Embryonic facial prominence (tissue), 1 donor: ENCODE measurements around the gene PACSIN2.
A peak's percentile ranks its signal among the peaks of the same experiment; 100 is the strongest.

Source experiments
- DNase-seq: peaks from one replicate; pipeline ENCODE4 v3.0.0-alpha.2; 2016; ENCODE audit errors: extremely low spot score

The PACSIN2 gene

DNA sequence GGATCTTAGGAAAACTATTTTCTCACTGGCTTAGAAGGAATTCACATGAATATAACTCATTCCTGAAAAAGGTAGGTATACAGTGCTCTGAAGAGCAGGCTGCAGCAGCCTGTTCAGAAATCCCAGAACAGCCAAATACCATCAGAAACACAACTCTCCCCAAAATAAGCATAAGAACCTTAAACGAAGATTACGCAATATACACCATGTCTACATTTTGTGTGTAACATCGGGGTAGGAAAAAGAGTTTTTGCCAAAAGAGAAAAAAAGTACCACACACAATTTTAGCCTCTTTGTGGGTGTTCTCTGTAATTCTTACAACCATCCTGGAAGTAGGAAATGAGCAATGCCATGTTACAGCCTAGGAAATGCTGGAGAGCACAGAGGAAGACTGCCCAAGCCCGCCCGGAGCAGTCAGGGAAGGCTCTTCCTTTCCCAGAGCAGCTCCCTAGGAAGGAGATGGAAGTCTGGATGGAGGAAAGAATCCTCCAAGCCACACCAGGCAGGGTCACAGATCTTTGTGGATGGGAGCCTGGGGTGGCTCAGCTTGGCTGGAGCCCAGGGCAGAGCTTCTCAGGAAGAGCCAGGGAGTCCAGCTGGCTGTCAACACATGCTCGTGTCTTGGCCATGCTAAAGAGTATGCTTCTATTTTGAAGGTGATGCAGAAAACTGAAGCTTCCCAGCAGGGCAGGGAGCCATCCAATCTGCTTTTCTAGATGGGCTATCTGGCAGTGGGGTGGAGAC is 108.2 kb downstream of the PACSIN2 start:
- no peak for DNase-seq

GRCh38 chr22:42905702-42906183 is 109.2 kb downstream of the PACSIN2 start:
- DNase-seq, result no peak

DNA sequence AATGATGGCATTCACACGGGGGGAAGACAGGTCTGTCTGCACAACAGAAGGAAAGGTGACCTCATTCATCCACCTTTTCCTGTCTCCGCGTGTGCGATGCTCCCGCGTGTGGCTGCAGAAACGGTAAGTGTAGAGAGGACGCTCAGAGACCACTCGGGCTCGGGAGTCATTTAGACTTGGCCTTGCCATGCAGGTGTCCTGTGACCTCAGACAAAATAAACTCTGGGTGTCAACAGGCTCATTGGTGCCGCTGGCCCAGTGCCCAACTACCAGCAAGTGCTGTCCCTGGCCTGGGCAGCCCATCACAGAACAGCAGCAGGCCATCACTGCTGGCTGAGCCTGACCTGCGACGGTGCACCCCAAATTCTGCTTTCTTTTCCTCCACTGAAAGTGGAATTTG is 109.7 kb downstream of the PACSIN2 start:
- DNase-seq, result no peak

- no peak for DNase-seq
Measured at GRCh38 chr22:42904050-42904449, 110.9 kb downstream of the PACSIN2 start.

GRCh38 chr22:42902875-42903510 is 112.0 kb downstream of the PACSIN2 start:
- peak; percentile 16 for DNase-seq

DNA sequence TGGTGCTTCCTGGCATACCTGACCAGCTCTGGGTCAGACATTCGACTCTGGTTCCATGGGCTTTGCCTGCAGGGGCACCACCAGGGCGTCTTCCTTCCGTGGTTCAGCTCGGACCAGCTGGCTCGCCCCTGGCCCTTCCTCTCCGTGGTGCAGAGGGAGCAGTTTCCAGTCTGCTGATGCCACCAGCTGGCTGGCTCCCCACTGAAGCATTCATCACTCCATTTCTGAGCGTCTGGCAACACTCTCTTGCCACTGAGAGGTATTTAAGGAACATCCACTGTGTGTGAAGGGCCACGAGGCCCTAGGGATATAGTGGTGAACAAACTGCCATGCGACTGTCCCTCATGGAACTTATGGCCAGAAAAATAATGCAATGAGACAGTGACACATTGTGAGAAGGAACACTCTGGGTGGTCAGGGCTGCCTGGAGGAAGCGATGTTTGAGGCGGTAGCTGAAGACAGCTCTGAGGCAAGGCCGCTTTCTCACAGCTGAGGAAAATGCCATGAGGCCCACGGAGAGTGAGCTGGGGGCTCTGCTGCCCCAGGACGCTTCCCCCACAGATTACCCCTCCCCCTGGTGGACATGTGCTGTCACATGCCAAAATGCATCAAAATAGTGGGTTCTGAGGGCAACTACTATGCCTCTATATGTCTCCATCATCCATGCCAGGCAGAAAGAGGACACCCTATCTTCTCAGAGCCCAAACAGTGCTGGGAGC is 113.0 kb downstream of the PACSIN2 start:
- no peak for DNase-seq

- DNase-seq, result no peak
Measured at GRCh38 chr22:42897960-42898359, 117.0 kb downstream of the PACSIN2 start.

- DNase-seq, result no peak
Measured at GRCh38 chr22:42895541-42895981, 119.4 kb downstream of the PACSIN2 start.

- no peak for DNase-seq
Measured at GRCh38 chr22:42895087-42895486, 119.9 kb downstream of the PACSIN2 start.

DNA sequence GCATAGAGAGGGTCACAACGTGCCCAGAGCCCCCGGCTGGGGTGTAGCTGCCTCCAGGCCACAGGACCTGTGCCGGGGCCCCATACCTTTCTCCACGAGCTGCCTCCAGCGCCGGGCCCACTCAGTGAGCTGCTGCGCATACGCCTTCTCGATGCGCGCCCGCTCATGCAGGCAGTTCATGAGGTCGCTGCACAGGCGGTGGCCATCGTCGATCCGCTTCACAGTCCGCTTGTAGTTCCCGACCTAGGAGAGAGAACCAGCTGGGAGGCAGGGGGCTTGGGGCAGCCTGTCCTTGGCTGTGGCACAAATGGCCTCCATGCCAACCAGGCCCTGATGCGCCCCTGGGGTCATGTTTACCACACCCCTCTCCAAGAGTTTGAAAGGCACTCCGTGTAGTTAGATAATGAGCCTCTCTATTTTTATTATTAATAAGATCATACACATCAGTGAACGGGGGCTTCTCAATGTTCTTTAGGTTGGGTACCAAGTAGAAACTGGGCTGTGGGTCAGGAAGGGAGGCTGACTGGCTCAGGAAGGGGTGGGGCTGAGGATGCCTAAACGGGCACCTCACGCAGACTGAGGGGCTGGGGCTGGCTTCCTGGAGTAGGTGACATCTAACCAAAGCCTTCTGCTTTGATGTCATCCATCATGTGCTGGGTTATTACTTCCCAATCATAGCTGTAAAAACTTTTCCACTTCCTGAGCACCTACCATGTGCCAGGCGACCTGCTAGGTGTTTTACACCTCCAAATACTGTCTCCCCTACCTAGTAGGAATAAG is 121.4 kb downstream of the PACSIN2 start:
- DNase-seq, result no peak

DNA sequence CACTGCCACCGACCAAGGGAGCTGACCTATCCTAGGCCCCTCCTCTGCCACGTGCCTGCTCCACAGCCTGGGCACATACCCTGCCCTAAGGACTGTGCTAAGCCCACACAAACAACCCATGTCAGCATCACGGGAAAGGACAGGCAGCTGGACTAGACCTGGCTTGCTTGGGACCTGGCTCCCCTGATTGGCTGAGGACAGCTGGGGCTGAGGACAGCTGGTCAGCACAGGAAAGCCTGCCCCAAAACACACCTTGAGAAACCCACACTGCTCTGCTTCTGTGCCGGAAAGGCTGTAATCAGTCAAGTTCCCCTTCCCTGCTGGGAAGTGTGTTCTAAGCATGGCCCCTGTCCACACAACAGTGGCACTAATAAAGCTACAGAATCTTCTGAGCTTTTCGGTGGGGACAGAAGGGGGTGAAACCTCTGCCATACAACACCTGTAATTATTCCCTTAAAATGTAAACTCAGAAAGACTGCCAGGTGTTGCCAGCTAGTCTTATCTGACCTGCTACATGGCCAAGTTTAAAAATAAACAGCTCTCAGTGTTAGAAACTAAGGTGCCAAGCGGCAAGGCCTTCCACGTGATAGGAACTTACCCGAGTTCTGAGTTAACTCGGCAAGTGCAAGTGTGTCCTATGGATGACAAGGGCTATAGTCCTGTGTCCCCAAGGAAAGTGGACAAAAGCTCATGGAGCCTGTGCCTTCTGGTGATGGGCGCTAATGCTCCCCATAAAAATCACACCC is 122.2 kb downstream of the PACSIN2 start:
- DNase-seq, result no peak

DNA sequence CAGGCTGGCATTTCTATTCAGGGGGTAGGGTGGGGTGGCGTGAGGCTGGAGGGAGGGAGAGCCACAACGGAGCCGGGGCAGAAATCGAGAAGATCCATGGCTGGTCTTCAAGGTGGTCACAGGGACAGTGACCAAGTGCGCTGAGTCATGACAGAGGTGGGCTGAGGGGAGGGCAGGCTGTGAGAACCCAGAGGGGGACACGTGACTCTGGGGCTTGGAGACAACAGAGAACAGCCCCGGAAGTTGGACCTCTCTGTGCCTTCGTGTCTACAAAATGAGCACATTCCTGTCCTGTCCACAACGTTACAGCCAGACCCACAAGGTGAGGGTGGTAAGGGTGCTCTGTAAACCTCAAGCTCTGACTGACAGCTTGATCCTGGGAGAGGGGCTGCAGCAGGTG is 122.8 kb downstream of the PACSIN2 start:
- no peak for DNase-seq

DNA sequence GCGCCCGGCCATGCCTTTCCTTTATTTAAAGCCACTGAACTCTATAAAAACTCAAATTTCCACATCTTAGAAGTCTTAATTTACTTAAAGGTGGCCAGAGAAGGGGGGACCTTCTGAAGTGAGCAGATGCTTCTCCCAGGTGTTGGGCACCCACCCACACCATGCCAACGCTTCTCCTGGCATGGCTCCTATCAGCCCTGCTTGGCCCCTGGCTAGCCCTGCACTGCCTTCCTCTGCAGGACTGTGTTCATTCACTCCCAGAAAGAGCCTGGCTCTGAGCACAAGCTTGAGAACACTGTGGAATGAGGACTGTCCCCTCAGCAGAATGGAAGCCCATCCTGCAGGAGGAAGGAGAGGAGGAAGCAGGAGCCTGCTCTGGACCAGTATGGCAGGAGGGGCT is 123.3 kb downstream of the PACSIN2 start:
- no peak for DNase-seq

- no peak for DNase-seq
Measured at GRCh38 chr22:42891008-42891407, 123.9 kb downstream of the PACSIN2 start.

DNA sequence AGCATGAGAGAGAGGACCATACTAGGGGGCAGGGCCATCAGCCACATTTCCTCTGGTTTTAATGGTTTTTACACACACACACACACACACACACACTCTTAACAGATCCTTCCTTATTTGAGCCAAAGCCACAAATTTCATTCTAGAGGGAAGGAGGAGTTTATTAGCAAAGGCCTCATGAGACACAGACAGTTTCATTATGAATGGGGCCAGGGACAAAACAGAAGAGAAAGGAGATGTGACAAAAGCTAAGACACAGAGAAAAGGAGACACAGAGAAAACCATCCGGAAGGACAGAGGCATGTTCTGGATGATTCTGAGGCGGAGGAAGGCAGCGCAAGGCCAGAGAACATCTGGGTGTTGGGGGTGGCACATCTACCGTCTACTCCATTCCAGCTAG is 125.6 kb downstream of the PACSIN2 start:
- DNase-seq, result no peak

DNA sequence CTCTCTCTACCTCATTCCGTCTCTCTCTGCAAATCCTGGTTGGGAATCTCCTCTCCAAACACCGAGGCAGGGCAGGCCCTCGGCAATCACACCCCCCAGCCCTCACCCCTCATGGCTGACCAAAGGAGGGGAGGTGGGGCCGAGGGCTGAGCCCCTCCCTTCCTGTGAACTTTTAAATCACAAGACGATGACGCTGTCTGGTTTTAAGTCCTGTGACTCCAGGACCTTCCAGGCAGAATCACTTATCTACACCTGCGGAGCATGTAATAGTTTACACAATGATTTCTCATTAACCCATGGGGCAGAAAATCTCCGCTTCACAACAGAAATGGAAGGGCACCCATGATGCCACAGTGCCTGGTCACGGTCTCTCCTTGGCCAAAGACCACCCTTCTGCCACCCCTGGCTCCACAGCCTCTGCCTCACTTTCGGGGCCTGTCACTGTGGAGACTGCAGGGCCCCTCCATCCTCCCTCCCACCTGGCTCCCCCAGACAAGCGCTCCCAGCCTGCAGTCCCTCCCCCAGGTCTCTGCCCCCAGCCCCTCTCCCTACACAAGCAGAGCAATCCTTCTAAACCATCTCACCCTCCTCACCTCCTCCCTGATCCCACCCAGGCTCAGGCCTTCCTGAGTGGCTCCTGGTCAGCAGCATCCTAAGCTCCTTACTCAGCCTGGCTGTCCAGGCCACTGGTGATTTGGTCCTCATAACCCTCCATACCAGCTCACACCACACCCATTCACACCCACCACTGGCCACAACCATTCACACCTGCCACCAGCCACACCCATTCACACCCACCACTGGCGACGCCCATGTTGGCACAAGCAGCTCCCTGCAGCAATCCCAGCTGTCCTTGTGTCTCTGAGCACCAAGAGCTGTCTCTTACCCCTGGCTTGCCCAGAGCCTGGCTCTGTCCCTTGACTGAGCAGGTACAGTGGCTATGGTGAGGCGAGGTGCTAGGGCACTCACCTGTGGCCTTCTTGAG is 127.1 kb downstream of the PACSIN2 start:
- DNase-seq, result no peak

- DNase-seq, result no peak
Measured at GRCh38 chr22:42887120-42887519, 127.8 kb downstream of the PACSIN2 start.

DNA sequence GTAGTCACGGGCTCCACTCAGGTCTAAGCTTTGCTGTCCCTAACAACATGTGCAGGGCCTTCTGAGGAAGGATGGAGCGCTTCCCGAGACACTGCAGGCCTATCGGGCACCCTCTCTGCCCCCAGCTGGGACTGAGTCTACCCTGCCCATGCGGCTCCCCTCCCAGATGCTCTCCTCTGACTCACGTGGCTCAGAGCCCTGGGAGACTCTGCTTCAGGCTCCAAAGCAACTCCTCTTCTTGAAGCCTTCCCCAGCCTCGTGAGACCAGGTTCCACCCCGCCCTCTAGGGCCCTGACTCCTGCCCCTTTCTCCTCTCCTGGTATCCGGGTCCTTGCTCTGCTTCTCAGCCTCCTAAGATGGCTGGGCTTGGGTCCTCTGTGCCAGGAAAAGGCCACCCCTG is 129.5 kb downstream of the PACSIN2 start:
- DNase-seq, result no peak

DNA sequence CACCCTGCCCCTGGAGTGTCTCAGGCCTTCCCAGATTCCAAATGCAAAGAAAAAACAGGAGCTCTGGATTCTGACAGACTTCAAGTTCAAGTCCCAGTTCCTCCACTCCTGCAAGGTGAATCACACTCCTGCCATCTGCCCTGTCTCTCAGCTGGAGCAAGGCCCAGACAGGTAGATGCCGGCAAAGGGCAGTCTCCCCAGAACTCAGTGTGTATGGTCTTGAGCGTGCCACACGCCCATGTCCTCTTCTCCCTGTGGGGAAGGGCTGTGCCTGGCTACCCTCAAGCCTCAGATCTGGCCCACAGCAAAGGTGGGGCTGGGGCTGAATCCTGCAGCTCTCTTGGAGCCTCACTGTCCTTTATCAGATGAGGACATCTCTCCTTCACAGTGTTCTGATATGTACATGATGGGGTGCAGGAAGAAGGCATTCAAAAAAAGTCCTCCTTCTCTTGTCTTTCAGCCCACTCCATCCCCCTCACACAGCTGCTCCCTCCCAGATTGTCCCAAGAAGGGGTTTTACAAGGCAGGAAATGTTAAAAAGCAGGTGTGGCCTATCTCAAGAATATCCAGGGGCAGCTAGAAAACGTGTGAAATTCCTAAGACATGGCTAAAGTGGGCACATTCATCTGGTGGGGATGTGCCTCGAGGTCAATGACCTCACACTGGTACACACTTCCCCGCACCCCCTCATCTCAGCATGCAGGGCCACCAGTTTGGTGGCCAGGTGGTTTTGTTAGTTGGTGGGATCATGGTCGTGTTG is 130.2 kb downstream of the PACSIN2 start:
- DNase-seq, result no peak
